ENCODE measurements around the gene NCF2.
A peak's percentile ranks its signal among the peaks of the same experiment; 100 is the strongest.

Gene NCF2

GRCh38 chr1:183552441-183552840 lies 37.8 kb downstream of the NCF2 start:
- no peak for DNase-seq (ENCODE audit: low read depth)

- DNase-seq (ENCODE audit: low read depth) = no peak
These were observed 38.3 kb downstream of the NCF2 start for GRCh38 chr1:183551924-183552323.

GRCh38 chr1:183550915-183551314 lies 39.3 kb downstream of the NCF2 start:
- no peak for DNase-seq (ENCODE audit: low read depth)

- DNase-seq (ENCODE audit: low read depth) = no peak
These were observed 42.1 kb downstream of the NCF2 start for GRCh38 chr1:183548116-183548515.

- no peak for DNase-seq (ENCODE audit: low read depth)
These were observed 43.8 kb downstream of the NCF2 start for GRCh38 chr1:183546427-183546826.

GRCh38 chr1:183544598-183545297 lies 45.5 kb downstream of the NCF2 start:
- DNase-seq (ENCODE audit: low read depth) = no peak

- DNase-seq (ENCODE audit: low read depth) = peak; percentile 12
These were observed 46.5 kb downstream of the NCF2 start for GRCh38 chr1:183543619-183544204.

GRCh38 chr1:183537405-183537804 lies 52.9 kb downstream of the NCF2 start:
- no peak for DNase-seq (ENCODE audit: low read depth)

- no peak for DNase-seq (ENCODE audit: low read depth)
These were observed 56.6 kb downstream of the NCF2 start for GRCh38 chr1:183533617-183534174.

- DNase-seq (ENCODE audit: low read depth) = no peak
These were observed 61.7 kb downstream of the NCF2 start for GRCh38 chr1:183528577-183528976.

GRCh38 chr1:183522104-183522503 lies 68.2 kb downstream of the NCF2 start:
- DNase-seq (ENCODE audit: low read depth) = no peak

GRCh38 chr1:183520379-183520778 lies 69.9 kb downstream of the NCF2 start:
- DNase-seq (ENCODE audit: low read depth) = no peak

- no peak for DNase-seq (ENCODE audit: low read depth)
These were observed 72.9 kb downstream of the NCF2 start for GRCh38 chr1:183517401-183517800.

- no peak for DNase-seq (ENCODE audit: low read depth)
These were observed 73.5 kb downstream of the NCF2 start for GRCh38 chr1:183516725-183517124.

GRCh38 chr1:183515002-183515689 lies 75.1 kb downstream of the NCF2 start:
- DNase-seq (ENCODE audit: low read depth) = no peak

GRCh38 chr1:183514235-183514634 lies 76.0 kb downstream of the NCF2 start:
- DNase-seq (ENCODE audit: low read depth) = no peak

GRCh38 chr1:183512450-183512849 lies 77.8 kb downstream of the NCF2 start:
- no peak for DNase-seq (ENCODE audit: low read depth)

- no peak for DNase-seq (ENCODE audit: low read depth)
These were observed 81.6 kb downstream of the NCF2 start for GRCh38 chr1:183508694-183509093.

- no peak for DNase-seq (ENCODE audit: low read depth)
These were observed 83.7 kb downstream of the NCF2 start for GRCh38 chr1:183506561-183506960.
